Measurements from ENCODE around the gene RBM18.

The RBM18 gene

DNA sequence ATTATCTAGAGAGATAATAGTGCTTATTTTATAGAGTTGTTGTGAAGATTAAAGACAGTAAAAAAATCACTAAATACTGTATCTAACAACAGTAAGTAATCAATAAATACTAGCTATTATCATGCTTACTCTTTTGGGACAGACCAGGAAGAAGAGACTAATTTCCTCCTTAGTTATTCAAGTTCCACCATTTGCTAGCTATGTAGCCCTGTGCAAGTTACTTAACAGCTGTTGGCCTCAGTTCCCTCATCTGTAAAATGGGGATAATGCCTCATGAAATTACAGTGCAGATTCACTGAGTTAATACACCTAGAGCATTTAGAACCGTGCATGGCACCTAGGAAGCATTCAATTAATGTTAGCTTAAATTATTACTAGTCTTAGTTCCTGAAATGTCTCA, 2.6 kb downstream of the RBM18 start:
- Histone ChIP-seq H3K9me2 (ENCODE audit: low read depth, low read length) (no peaks in the 10 kb centered on the region), H3K4me1 (ENCODE audit: insufficient read depth, low read length, severe bottlenecking) (peaks cover 32% of the 10 kb centered on the region), H2AFZ (ENCODE audit: low read length) (no peak overlapping the region), H3K27ac (ENCODE audit: low read depth, low read length, poor library complexity, severe bottlenecking) (no peak overlapping the region), H3K4me2 (ENCODE audit: low read length) (peak overlapping the region; percentile 4; the same call in 1 of the 2 replicates), H3K36me3 (ENCODE audit: insufficient read depth, low read length) (peaks cover 42% of the 10 kb centered on the region), H4K20me1 (ENCODE audit: insufficient read depth, low read length) (no peaks in the 10 kb centered on the region), H3F3A (ENCODE audit: insufficient read depth, low read length) (no peaks in the 10 kb centered on the region), H3K27me3 (ENCODE audit: insufficient read depth, low read length) (no peaks in the 10 kb centered on the region), H3K9me3 (ENCODE audit: low read length) (no peaks in the 10 kb centered on the region), H3K79me2 (ENCODE audit: insufficient read depth, low read length) (peaks cover 30% of the 10 kb centered on the region), H3K4me3 (ENCODE audit: low read depth, low read length, poor library complexity, severe bottlenecking) (no peak overlapping the region), H3K9ac (ENCODE audit: low read length) (no peak overlapping the region)
- TF ChIP-seq EZH2 (IDR thresholded peaks at IDR 0.05; ENCODE audit: borderline replicate concordance, low read length) = no peak
- TF ChIP-seq, protein P1, sequence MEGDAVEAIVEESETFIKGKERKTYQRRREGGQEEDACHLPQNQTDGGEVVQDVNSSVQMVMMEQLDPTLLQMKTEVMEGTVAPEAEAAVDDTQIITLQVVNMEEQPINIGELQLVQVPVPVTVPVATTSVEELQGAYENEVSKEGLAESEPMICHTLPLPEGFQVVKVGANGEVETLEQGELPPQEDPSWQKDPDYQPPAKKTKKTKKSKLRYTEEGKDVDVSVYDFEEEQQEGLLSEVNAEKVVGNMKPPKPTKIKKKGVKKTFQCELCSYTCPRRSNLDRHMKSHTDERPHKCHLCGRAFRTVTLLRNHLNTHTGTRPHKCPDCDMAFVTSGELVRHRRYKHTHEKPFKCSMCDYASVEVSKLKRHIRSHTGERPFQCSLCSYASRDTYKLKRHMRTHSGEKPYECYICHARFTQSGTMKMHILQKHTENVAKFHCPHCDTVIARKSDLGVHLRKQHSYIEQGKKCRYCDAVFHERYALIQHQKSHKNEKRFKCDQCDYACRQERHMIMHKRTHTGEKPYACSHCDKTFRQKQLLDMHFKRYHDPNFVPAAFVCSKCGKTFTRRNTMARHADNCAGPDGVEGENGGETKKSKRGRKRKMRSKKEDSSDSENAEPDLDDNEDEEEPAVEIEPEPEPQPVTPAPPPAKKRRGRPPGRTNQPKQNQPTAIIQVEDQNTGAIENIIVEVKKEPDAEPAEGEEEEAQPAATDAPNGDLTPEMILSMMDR (IDR thresholded peaks at IDR 0.05; ENCODE audit: low read length) = no peak

DNA sequence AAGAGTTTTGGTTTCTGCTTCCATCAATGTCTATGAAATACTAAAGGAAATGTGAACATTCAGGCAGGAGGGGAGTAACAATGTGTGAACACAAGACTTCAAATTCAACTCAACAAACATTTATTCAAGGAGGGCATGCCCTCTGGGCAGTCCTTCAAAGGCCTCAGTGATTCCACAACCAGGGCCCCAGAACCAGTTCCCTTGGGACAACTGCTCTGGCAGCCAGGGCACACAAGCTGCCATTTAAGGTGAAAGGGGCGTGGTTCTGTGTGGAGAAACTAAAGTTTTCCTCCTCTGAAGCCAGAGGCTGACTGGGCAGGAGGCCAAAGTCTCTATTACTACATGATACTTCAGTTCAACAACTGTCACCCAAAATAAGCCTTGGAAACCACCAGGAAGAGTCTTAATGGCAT, 3.2 kb downstream of the RBM18 start:
- no peaks in the 10 kb centered on the region for H3K9me2 ChIP-seq (ENCODE audit: low read depth, low read length)
- H3K9me3 ChIP-seq (ENCODE audit: low read length) = no peaks in the 10 kb centered on the region
- H3K27ac ChIP-seq (ENCODE audit: low read depth, low read length, poor library complexity, severe bottlenecking) = no peak overlapping the region
- TF ChIP-seq, protein P1 (IDR thresholded peaks at IDR 0.05; ENCODE audit: low read length) = no peak
- TF ChIP-seq EZH2 (IDR thresholded peaks at IDR 0.05; ENCODE audit: borderline replicate concordance, low read length) = no peak
- H3K4me2 ChIP-seq (ENCODE audit: low read length) = no peak overlapping the region
- H3K4me3 ChIP-seq (ENCODE audit: low read depth, low read length, poor library complexity, severe bottlenecking) = no peak overlapping the region
- no peaks in the 10 kb centered on the region for H3K27me3 ChIP-seq (ENCODE audit: insufficient read depth, low read length)
- H3K36me3 ChIP-seq (ENCODE audit: insufficient read depth, low read length) = peaks cover 45% of the 10 kb centered on the region
- no peaks in the 10 kb centered on the region; the same call in 1 of the 2 replicates for H4K20me1 ChIP-seq (ENCODE audit: insufficient read depth, low read length)
- H3K79me2 ChIP-seq (ENCODE audit: insufficient read depth, low read length) = peaks cover 29% of the 10 kb centered on the region
- no peak overlapping the region for H3K9ac ChIP-seq (ENCODE audit: low read length)
- no peak overlapping the region for H2AFZ ChIP-seq (ENCODE audit: low read length)
- H3F3A ChIP-seq (ENCODE audit: insufficient read depth, low read length) = no peaks in the 10 kb centered on the region
- peaks cover 30% of the 10 kb centered on the region for H3K4me1 ChIP-seq (ENCODE audit: insufficient read depth, low read length, severe bottlenecking)

DNA sequence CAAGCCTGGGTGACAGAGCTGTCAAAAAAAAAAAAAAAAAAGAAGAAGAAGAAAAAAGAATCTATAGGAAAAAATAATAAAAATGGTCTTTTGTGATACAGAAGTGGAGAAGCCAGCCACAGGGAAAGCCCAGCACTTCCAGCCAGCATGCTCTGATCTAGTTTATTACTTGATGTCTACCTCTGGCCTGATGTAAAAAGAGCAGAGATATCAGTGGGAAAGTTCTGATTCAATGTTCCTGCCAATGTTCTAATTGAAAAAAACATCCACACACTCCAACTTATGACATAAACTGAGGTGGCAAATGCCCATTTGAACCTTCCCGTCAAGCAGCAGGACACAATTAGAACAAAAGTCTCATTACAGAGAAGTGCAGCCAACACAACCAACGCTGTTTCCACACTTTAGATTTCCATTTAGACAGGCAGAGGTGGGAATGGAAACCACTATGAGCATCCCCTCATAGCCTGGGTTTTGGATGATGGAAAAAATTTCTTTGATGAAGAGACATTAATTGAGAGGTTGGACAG, 5.7 kb downstream of the RBM18 start:
- no peaks in the 10 kb centered on the region for H3F3A ChIP-seq (ENCODE audit: insufficient read depth, low read length)
- H3K27ac ChIP-seq (ENCODE audit: low read depth, low read length, poor library complexity, severe bottlenecking) = no peak overlapping the region
- no peak overlapping the region for H3K4me2 ChIP-seq (ENCODE audit: low read length)

More for the DNA sequence above, 5.7 kb downstream of the RBM18 start:
- H3K9me2 ChIP-seq (ENCODE audit: low read depth, low read length) = no peaks in the 10 kb centered on the region
- no peak overlapping the region for H3K4me3 ChIP-seq (ENCODE audit: low read depth, low read length, poor library complexity, severe bottlenecking)
- TF ChIP-seq, protein P1 (IDR thresholded peaks at IDR 0.05; ENCODE audit: low read length) = no peak
- TF ChIP-seq EZH2 (IDR thresholded peaks at IDR 0.05; ENCODE audit: borderline replicate concordance, low read length) = no peak
- H4K20me1 ChIP-seq (ENCODE audit: insufficient read depth, low read length) = no peaks in the 10 kb centered on the region; the same call in 1 of the 2 replicates
- H3K9ac ChIP-seq (ENCODE audit: low read length) = no peak overlapping the region
- no peaks in the 10 kb centered on the region for H3K9me3 ChIP-seq (ENCODE audit: low read length)
- no peaks in the 10 kb centered on the region for H3K27me3 ChIP-seq (ENCODE audit: insufficient read depth, low read length)
- H2AFZ ChIP-seq (ENCODE audit: low read length) = no peak overlapping the region
- peaks cover 18% of the 10 kb centered on the region for H3K4me1 ChIP-seq (ENCODE audit: insufficient read depth, low read length, severe bottlenecking)
- H3K79me2 ChIP-seq (ENCODE audit: insufficient read depth, low read length) = peaks cover 13% of the 10 kb centered on the region
- peaks cover 57% of the 10 kb centered on the region for H3K36me3 ChIP-seq (ENCODE audit: insufficient read depth, low read length)
